ENCODE results near the gene FBRSL1. TPM values are rescaled to one million over a fixed set of nuclear protein-coding genes. Genes with fewer than 3 reads are reported as not detected.

The FBRSL1 gene
- total RNA-seq, 1 donor from 2014 or later: 4.4 TPM

- DNase-seq: no peak
These were observed 55.4 kb downstream of the FBRSL1 start for GRCh38 chr12:132545164-132545953.

- DNase-seq: no peak
These were observed 56.0 kb downstream of the FBRSL1 start for GRCh38 chr12:132545955-132546354.

DNA sequence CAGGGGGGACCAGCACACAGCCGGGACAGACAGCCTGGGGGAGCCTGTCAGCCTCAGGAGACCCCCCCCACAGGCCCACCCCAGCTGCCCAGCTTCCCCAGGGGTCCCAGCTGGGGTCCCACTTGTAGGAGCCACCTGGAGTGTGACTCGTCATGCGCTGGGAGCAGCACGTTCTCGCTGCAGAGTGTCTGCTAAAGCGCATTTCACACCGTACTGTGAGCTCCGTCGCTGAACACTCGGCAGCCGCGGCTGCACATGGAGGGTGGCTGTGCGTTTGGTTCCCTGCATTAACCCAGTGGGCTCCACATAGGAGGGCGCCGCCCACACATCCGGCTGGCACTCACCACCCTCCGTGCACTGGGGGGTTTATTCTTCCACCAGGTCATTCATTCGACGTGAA lies 56.7 kb downstream of the FBRSL1 start:
- DNase-seq: no peak

GRCh38 chr12:132547205-132547740 lies 57.3 kb downstream of the FBRSL1 start:
- DNase-seq: no peak

DNA sequence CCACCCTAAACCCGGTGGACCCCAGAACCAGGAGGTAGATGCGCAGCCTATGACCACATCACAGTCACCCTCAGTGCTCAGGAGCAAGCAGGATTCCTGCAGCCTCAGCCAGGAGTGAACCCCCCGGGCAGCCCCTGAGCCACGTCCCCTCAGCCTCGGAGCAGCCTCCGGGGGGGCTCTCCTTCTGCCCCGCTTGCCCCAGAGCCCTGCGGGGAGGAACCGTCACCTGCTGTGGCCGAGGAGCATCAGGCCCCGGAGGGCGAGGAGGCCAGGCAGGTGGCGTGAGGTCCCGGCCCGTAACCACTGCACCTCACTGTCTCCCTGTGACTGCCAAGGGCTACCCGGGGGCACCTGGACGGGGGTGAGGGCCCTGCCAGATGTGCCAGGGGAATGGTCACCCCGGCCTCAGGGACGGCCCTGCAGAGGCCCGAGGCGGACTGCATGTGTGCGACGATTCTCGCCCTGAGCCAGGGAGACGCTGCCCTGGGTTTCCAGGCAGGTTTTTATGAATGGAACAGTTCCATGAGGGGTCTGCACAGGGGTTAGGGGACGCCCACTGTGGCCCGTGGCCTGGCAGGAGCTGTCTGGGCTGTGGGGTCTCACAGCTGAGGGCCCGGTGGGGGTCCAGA lies 58.6 kb downstream of the FBRSL1 start:
- DNase-seq: no peak

DNA sequence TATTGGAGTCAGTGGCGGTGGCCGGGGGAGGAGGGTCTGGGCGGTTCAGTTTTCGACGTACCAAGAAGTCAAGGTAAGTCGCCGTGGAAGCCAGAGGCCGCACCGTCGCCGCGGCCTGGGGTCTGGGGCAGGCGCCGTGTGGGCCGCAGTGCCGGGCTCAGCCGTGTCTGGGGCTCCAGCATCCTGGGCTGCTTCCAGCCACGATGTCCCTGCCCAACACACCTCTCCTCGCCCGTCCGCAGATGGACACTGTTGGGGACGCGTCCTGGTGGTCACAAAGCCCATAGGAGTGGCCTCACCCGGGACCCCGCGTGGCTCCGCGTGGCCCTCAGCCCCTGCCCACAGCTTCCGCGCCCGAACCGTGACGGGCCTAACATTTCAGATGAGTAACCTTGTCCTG lies 59.1 kb downstream of the FBRSL1 start:
- DNase-seq: no peak

DNA sequence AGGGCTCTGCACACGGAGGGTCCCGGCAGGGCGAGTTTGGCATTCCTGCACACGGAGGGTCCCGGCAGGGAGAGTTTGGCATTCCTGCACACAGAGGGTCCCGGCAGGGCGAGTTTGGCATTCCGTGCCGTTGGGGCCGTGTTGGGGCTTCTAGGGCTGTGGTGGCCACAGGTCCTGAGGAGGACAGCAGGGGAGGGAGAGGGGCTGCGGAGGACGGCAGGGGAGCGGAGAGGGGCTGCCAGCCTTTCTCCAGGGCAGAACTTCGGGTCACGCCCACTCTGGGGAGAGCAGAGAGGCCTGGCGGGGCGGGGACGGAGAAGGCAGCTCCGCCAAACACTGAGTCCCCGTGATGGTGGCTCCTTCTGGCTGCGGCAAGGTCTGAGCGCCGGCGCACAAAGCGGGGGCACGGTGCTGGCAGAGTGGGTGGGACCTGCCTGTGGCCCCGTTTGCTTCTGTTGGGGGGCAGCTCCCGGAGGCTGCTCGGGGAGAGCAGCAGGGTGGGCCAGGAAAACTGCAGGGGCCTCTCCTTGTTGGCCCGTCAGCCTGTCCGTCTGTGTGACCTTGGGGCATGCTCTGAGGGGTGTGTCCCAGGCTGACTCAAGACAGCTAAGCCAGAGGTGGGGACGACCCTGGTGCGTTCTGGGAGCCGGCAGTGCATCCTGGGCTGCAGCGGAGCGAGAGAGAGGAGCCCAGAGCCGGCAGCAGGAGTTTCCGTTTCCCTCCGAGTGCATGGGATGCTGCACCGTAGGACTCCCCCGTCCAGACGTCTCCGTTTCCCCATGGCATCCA lies 60.3 kb downstream of the FBRSL1 start:
- no peak for DNase-seq

GRCh38 chr12:132550830-132551640 lies 61.1 kb downstream of the FBRSL1 start:
- DNase-seq: no peak

DNA sequence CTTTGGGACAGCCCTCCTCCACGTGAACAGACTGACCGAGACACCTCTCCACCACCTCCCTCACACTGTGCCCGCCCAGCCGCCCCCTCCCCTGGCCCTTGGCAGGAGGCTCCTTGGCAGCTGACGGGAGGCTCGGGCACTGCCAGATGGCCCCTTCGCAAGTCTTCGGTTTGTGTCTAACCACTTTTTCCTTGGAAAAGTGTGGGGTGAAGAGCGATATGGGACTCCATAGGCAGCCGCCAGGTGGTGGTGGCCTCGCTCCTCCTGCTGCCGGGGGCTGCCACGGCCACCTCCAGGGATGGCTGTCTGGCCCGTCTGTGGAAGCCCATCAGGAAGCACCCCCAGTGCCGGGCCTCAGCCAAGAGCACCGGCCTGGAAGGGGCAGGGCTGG lies 61.7 kb downstream of the FBRSL1 start:
- no peak for DNase-seq

DNA sequence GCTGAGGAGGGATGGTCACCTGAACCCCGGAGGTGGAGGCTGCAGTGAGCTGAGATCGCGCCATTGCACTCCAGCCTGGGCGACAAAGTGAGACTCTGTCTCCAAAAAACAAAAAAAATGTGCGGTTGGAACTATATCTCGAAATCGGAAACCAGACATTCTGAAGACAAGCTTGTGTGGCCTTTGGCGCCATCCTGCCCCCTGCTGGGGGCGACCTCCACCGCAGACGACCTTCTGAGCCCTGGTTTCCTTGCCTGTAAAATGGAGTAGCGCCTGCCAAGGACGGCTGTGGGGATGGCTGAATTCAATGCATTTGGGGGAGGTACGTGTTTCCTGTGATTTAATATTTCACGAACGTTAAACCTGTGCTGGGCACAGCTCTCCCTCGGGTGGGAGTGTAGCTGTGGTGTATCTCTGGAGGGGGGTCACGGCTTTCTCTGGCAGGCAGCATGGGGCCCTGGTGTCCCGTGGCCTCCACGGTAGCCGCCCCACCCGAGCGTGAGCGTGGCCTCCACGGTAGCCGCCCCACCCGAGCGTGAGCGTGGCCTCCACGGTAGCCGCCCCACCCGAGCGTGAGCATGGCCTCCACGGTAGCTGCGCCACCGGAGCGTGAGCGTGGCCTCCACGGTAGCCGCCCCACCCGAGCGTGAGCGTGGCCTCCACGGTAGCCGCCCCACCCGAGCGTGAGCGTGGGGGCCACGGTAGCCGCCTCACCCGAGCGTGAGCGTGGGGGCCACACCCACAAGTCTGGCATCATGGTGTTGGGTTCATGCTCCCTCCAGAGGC lies 65.1 kb downstream of the FBRSL1 start:
- DNase-seq: peak; percentile 46

DNA sequence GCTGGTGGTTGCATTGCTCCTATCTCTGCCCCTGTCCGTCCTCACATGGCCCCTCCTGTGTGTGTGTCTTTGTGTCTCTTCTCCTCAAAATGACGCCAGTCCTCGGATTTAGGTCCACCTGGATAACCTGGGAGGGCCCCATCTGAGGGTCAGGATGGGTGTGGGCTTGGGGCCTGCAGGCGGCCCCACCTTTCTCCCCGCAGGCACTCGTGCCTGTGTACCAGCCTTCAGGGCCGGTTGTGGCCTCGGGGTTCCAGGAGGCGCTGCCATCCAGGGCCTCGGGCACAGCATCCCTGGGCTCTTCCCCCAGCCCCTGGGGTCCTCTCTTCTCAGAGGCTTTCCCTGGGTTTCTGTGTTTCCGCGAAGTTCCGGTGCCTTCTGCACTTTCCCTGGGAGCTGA lies 65.7 kb downstream of the FBRSL1 start:
- DNase-seq: no peak

DNA sequence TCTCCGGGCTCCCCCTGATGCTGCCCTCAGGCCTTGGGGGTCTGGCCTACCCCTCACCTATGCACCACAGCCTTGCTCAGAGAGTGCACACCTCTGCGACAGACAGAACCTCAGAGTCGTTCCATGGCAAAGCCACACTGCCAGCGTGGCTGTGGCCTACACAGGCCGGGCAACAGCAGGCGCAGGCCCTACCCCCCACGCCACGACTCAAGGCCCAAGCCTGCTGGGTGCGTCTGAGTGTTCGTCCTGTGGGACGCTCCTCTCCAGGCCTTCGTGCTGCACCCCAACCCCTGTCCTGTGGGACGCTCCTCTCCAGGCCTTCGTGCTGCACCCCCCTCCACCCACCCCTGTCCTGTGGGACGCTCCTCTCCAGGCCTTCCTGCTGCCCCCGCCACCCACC lies 66.3 kb downstream of the FBRSL1 start:
- no peak for DNase-seq

GRCh38 chr12:132556801-132557200 lies 66.8 kb downstream of the FBRSL1 start:
- no peak for DNase-seq

DNA sequence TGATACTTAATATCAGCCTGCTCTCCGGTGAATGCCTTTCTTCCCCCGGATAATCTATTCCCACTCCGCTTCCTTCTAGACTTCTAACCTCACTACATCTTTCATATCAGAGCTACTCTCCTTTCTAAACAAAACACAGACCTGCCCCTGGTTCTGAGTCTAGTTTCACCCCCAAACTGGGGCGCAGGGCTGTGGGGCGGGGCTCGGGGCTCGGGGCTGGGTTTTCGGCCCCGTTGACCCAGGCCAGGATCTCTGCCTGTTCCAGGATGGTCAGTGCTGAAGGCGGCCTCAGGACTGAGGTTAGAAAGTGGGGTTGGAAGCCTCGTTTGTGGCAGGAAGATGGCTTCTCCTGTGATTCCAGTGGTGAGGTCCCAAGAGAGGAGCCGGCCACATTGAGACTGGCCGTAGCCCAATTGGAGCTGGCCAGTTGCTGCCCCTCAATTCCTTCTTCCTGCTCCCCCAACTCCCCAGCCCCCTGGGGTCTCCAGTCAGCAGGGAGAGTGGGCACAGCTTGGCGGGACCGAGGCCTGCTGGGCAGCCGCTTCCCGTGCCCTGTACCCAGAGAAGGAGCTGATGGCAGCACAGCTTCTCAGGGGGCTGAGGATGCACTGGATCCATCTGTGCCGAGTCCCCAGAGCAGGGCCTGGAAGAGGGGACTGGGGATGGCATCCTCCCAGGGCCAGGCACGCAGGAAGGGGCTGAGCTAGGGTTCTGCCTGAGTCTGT lies 67.5 kb downstream of the FBRSL1 start:
- no peak for DNase-seq

- no peak for DNase-seq
These were observed 68.3 kb downstream of the FBRSL1 start for GRCh38 chr12:132558042-132558856.

GRCh38 chr12:132558861-132559623 lies 69.1 kb downstream of the FBRSL1 start:
- no peak for DNase-seq

DNA sequence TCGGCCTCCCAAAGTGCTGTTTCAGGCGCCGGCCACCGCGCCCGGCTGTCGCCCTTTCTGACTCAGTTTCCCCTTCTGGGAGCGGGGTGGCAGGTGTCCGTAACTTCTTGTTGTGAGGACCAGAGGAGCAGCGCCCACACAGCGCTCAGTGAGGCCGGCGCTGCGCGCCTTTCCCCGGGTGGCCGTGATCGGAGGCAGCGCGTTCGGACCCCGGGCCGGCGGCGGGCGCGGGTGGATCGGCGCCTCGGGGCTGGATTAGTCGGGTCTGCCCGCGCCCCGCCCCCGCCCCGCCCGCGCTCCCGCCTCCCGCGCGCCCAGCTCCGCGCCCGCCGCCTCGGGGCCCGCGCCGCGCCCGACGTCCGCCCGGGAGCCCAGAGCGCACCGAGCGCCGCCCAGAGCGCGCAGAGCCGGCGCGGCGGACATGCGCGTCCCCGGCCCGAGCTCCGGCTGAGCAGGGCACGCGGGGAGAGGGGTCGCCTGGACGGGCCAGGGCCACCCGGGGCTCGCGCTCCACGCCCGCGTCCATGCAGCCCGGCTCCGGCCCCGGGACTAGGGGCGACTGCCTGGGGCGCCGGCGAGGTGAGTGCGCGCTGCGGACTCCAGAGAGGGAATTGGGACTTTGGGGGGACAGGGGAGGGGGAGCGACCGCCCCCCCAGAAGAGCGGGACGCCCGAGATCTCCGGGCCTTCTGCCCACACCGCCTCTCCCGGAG lies 69.9 kb downstream of the FBRSL1 start:
- DNase-seq: peak; percentile 71

DNA sequence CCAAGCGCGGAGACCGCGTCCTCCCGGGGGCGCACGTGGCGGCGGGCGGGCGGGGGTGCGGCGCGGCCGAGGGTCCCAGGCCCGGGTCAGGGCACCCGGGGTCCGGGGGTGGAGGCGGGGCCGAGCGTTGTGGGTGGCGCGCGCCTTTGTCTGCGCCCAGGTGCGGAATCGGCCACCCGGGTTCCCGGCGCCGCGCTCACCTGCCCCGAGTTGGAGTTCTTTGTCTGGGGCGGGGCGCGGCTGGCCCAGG lies 70.3 kb downstream of the FBRSL1 start:
- DNase-seq: no peak

Measured in dermis blood vessel endothelial cell (primary cell).